Breast epithelium (tissue), 3 donors: Measurements from ENCODE around the gene RTP3.

ENCODE experiments used
- POLR2A ChIP-seq: fragments of 450-650 bp; IDR thresholded peaks from one replicate; pipeline ENCODE4 v1.6.1; 2016; ENCODE audit warnings: antibody characterized with exemption, mild to moderate bottlenecking, moderate library complexity
- POLR2AphosphoS5 ChIP-seq, 3 donors: sonication (generic); formaldehyde crosslinking; IDR thresholded peaks; one replicate each; pipeline ENCODE4 v1.6.1; 2017; ENCODE audit warnings: antibody characterized with exemption in 3 of 3

- TF ChIP-seq POLR2AphosphoS5 (IDR thresholded peaks at IDR 0.05) (no peak), POLR2A (no peak)
These were observed 11.2 kb downstream of the RTP3 start for GRCh38 chr3:46508850-46509591.
